Muscle of leg (tissue), 11 donors: ENCODE measurements around the gene PCDH9. TPM values are rescaled to one million over a fixed set of nuclear protein-coding genes. Genes with fewer than 3 reads are reported as not detected.

Experiments
- DNase-seq: peaks from one replicate; pipeline ENCODE4 v3.0.0; 2013
- H3K27ac ChIP-seq: one replicate; pipeline ENCODE4 v1.5.1; 2013; ENCODE audit warnings: mild to moderate bottlenecking, low read length, control low read depth
- H3K27me3 ChIP-seq: one replicate; pipeline ENCODE4 v1.6.1; 2013; ENCODE audit warnings: low read length; ENCODE audit not compliant: control insufficient read depth, insufficient read depth
- H3K36me3 ChIP-seq: one replicate; pipeline ENCODE4 v1.6.1; 2013; ENCODE audit warnings: low read length; ENCODE audit not compliant: control insufficient read depth, insufficient read depth
- H3K4me1 ChIP-seq: one replicate; pipeline ENCODE4 v1.6.1; 2013; ENCODE audit warnings: low read length; ENCODE audit not compliant: control insufficient read depth, insufficient read depth
- H3K4me3 ChIP-seq: one replicate; pipeline ENCODE4 v1.5.1; 2013; ENCODE audit warnings: low read length, control low read depth
- H3K9me3 ChIP-seq: replicated peaks from 2 replicates; pipeline ENCODE4 v1.6.1; 2013; ENCODE audit warnings: low read depth, low read length; ENCODE audit not compliant: control insufficient read depth
- WGBS: methylation state at CpG from one replicate; pipeline ENCODE4 v1.1.5; 2013; ENCODE audit warnings: missing lambda C conversion rate; ENCODE audit not compliant: insufficient coverage; 5-methylcytosine and 5-hydroxymethylcytosine counted together
- polyA plus RNA-seq, 8 donors: library from polyadenylated mRNA; unstranded; fragments of 120-200 nt; gene quantifications; one replicate each; pipeline versions ENCODE4 v1.2.1 to v1.2.3, GENCODE V29; 2013; ENCODE audit warnings: inconsistent platforms in 1 of 8, low replicate concordance in 1 of 8; ENCODE audit not compliant: insufficient read length in 8 of 8, insufficient read depth in 1 of 8
- total RNA-seq: library from RNA; stranded (reverse); fragments of 120-200 nt; gene quantifications from one replicate; pipeline ENCODE4 v1.2.4, GENCODE V29; 2013

PCDH9 gene
- total and polyA plus RNA-seq, 9 donors: 1.7 to 8.3 (median 3.1) TPM

DNA sequence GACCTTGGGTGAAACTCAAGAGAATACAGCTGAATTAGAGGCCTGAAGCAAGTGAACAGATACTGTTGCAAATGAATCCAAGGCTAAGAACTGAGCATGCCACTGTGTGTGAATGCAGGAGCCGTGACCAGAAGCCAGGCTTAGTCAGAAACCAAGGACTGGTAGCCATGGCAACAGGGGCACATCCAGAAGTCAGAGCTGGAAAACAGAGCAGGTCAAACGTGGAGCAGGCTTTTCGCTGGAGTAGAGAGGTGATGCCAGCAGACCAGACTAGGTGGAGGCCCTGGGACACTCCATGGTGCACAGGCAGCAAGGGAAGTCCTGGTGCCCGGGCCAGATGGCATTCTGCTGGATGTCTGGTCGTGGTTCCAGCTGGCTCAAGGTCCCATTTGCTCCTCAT lies 564.1 kb downstream of the PCDH9 start:
- Histone ChIP-seq H3K9me3 (no peaks in the 10 kb centered on the region), H3K4me1 (peaks cover 2% of the 10 kb centered on the region), H3K27me3 (no peaks in the 10 kb centered on the region), H3K36me3 (no peaks in the 10 kb centered on the region), H3K27ac (no peak overlapping the region), H3K4me3 (no peak overlapping the region)
- WGBS: 52% methylated on average over 3 of the region's 5 CpGs
- peak; percentile 59 for DNase-seq

DNA sequence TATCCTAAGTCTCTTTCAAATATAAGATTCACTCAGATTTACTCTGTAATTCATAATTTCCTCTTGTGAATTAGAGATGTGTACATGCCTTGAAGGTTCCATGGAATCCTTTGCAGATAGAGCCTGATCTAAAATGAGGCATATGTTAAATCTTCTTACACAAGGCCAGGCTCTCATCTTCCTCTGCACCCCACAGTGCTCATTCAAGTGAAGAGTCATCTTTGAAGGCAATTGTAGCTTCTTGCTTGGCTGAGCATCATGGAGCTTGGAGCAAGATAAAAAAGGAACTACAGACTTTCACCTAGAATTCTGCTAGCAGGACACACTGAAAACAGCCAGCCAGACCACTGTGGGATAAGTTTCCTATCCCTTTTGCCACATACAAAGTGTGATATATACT lies 566.4 kb downstream of the PCDH9 start:
- H3K4me1 ChIP-seq: peaks cover 2% of the 10 kb centered on the region
- no peaks in the 10 kb centered on the region for H3K36me3 ChIP-seq
- H3K4me3 ChIP-seq: no peak overlapping the region
- DNase-seq: no peak
- no peaks in the 10 kb centered on the region for H3K9me3 ChIP-seq
- H3K27ac ChIP-seq: no peak overlapping the region
- no peaks in the 10 kb centered on the region for H3K27me3 ChIP-seq

DNA sequence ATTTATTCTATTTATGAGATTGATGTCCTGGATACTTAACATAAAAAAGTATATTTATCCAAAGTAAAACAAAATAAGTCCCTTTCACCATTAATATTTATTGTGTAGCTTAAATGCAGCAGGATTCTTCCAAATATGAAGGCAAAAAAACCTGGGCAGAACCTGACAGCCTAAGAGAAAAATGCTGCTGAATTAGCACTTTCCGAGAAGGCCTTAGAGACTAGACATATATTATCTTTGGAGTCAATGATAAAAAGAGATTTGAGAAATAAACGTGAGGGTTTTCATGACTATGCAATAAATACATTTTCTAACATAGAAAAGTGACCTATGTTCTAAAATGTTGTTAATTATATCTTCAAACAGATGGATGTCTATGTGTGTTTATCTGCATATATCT lies 566.9 kb downstream of the PCDH9 start:
- Histone ChIP-seq H3K4me3 (no peak overlapping the region), H3K4me1 (peaks cover 2% of the 10 kb centered on the region), H3K27me3 (no peaks in the 10 kb centered on the region), H3K27ac (no peak overlapping the region), H3K36me3 (no peaks in the 10 kb centered on the region), H3K9me3 (no peaks in the 10 kb centered on the region)
- no peak for DNase-seq
- no CpG with 5 or more reads among the region's 2 CpGs for WGBS

DNA sequence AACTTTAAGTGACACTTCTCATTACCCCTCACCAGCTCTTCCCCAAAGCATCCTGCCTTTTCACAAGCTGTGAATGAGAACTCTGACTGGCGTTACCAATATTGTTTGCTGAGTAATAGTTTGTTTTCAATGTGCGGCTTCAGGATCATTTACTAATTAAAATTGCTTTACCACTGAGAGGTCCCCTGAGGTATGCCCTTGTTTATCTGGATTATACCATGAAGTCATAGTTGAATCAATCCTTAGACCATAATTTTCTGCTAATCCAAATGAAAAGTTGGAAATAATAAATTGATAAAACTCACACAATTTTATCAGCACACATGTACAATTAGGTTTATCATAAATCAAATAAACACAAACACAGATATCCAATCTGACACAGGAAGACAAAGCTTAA lies 568.8 kb downstream of the PCDH9 start:
- WGBS: no CpG with 5 or more reads among the region's 2 CpGs
- Histone ChIP-seq H3K27me3 (no peaks in the 10 kb centered on the region), H3K27ac (no peak overlapping the region), H3K4me1 (peaks cover 3% of the 10 kb centered on the region), H3K4me3 (no peak overlapping the region), H3K9me3 (no peaks in the 10 kb centered on the region), H3K36me3 (no peaks in the 10 kb centered on the region)
- DNase-seq: no peak

DNA sequence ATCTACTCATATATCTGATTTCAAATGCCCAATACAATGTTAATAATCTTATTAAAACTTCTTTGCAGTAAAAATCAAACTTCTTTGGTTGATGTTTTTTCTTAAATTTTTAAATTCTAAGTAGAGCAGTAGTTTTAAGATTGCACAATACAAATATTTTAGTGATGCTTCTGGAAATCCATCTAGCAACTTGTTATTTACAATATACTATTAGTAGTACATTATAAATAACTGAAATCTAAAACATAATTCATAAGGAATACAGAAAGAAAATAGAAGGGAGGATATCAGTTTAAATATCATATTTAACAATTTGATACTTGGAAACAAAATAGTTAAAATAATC lies 569.7 kb downstream of the PCDH9 start:
- no peaks in the 10 kb centered on the region for H3K27me3 ChIP-seq
- H3K4me1 ChIP-seq: peaks cover 2% of the 10 kb centered on the region
- H3K36me3 ChIP-seq: no peaks in the 10 kb centered on the region
- no peak for DNase-seq
- H3K9me3 ChIP-seq: no peaks in the 10 kb centered on the region
- no peak overlapping the region for H3K4me3 ChIP-seq
- H3K27ac ChIP-seq: no peak overlapping the region

DNA sequence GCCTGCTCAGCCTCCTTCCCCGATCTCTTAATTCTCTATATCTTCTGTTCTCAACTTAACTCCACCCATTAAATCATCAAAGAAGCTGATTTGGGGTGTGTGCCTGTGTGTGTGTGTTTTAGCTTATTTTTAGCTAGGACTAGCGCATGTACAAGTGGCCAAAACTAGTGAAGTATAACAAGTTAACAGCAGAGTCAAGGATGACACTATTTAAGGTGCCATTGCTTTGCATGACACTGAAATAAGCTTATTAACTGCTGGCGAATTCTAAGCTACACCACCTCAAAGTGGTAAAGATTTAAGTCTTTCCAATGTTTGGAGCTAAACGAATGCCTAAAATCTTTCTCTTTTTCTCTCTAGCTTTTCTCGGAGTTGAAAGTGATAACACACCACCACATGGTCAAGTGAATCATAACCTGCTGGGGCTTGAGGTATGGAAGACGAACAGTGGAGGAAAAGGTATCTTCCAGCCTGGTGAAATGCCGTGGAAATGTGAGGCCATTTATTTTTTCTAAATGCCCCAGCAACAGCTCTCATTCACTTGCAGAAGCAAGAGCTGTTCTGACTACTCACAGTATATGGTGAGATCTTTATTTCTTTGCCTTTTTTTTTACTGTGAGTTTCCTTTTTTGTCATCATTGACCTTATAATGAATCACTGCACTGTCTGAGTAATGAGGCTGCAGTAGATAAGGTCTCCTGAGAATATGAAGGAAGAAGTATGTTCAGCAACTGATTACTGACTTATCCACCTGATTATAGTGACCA lies 570.3 kb downstream of the PCDH9 start:
- no peaks in the 10 kb centered on the region for H3K9me3 ChIP-seq
- H3K27ac ChIP-seq: peak overlapping the region; percentile 10
- H3K4me3 ChIP-seq: no peak overlapping the region
- no peak for DNase-seq
- no peaks in the 10 kb centered on the region for H3K27me3 ChIP-seq
- H3K4me1 ChIP-seq: peaks cover 2% of the 10 kb centered on the region
- no peaks in the 10 kb centered on the region for H3K36me3 ChIP-seq
- 60% methylated on average over 1 of the region's 7 CpGs for WGBS

DNA sequence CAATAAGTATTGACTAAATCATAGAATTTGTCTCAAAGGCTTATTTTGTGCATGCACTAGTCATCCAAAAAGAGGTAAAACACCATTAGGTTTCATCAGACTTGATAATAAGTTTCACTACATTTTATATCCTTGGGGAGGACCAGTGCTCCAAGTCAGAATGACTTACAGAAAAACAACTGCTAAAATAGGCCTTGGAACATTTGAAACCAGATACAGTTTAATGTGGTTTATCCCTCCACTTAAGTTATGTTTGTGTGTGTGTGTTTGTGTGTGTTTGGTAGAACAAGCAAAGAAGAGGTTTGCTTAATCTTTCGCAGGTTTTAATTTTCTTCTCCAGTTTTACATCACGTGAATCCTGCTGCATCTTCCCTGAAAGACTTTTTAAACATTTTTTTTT lies 570.9 kb downstream of the PCDH9 start:
- WGBS: no CpG with 5 or more reads among the region's 2 CpGs
- Histone ChIP-seq H3K4me3 (no peak overlapping the region), H3K27me3 (no peaks in the 10 kb centered on the region), H3K27ac (peak overlapping the region; percentile 10), H3K36me3 (no peaks in the 10 kb centered on the region), H3K9me3 (no peaks in the 10 kb centered on the region), H3K4me1 (peaks cover 2% of the 10 kb centered on the region)
- DNase-seq: peak; percentile 83

DNA sequence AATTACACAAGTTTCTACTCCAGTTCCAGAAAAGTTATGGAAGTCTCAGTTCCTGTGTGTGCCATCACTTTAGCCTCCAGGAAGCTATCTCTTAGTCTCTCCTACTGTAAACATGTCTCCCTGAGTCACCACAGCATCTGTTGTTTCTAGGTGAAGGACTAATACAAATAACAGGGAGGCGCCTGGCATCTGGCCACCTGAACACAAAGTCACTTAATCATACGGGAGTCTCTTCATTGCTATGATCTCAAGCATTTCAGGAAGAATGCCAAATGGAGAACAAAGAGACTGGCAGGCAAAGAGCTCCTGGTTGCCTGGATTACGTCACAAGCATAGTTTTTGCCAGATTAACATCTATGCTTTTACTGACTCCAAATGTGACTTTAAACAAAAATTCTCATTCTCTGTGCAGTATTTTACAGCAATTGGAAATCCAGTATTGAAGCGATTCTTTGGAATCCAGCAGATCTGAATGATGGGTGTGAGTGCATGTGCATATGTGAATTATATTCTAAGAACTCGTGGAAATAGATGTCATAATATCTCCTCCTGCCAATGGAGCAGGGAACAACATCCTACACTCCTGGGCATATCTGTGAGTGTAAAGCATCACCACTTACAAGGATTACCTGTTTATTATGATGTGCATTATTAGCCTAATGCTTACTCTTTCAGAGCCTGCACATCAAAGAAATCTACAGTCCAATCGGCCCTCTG lies 572.8 kb downstream of the PCDH9 start:
- Histone ChIP-seq H3K27me3 (no peaks in the 10 kb centered on the region), H3K27ac (peak overlapping the region; percentile 60), H3K4me1 (peaks cover 2% of the 10 kb centered on the region), H3K4me3 (no peak overlapping the region), H3K9me3 (no peaks in the 10 kb centered on the region), H3K36me3 (no peaks in the 10 kb centered on the region)
- DNase-seq: peak; percentile 94
- WGBS: 0% methylated on average over 1 of the region's 6 CpGs

DNA sequence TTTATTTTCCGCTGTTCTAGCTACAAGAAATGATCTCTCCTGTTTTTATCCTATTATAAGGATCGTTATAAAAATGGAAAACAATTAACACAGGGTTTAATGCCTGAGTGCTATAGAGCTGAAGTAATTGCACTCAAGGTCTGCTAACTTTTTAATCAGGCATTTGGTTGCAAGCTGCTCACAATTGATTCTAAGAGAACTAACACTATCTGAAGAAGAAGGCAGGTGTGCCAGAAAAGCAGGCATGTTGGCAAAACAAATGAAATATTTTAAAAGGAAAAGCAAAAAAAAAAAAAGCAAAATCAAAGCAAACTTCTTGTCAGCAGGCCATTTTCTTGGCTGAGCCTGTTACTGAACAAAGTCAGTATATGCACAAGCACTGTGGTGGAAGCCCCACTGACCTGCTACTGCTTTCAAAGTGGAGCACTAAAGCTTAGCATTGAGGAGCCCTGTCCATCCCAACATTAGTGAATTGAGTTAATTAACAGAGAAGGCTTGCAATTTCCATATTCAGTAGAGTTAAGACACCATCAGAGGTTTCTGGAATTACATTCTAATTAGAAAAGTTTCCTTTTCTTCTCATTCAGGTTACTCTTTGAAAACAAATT lies 574.2 kb downstream of the PCDH9 start:
- H3K36me3 ChIP-seq: no peaks in the 10 kb centered on the region
- no CpG with 5 or more reads among the region's 2 CpGs for WGBS
- peak; percentile 21 for DNase-seq
- H3K4me3 ChIP-seq: no peak overlapping the region
- no peak overlapping the region for H3K27ac ChIP-seq
- no peaks in the 10 kb centered on the region for H3K27me3 ChIP-seq
- no peaks in the 10 kb centered on the region for H3K9me3 ChIP-seq
- H3K4me1 ChIP-seq: peaks cover 2% of the 10 kb centered on the region

DNA sequence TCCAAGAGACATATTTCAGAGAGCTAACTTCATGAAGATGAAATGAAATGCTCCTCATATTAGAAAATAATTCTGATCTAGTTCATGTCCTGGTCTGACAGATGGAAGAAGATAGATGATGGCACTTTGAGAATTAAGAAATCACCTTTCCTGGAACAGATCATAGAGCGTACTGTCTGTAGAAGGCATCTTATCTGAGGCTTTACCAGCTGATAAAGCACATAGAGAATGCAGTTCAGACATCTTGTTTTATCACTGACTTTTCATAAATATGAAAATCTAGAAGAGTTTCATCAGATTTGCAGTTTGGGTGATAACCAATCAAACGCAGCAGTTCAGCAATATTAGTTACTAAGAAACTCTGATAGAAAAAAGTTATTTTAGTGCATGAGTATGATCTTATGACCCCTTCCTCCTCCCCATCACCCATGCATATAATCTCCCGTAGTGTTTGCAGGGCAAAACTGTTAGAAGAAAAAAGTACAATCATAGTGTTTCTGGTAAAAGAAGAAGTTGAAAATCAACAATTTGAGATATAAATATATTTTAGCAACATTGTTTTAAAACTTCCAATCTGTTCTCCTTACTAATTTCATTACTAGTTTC lies 585.2 kb downstream of the PCDH9 start:
- Histone ChIP-seq H3K9me3 (no peaks in the 10 kb centered on the region), H3K27me3 (no peaks in the 10 kb centered on the region), H3K36me3 (no peaks in the 10 kb centered on the region), H3K27ac (no peak overlapping the region), H3K4me3 (no peak overlapping the region), H3K4me1 (no peaks in the 10 kb centered on the region)
- WGBS: no CpG with 5 or more reads among the region's 3 CpGs
- DNase-seq: no peak
